CD8-positive, alpha-beta memory T cell (primary cell): Measurements from ENCODE around the gene NCK2. TPM values are rescaled to one million over a fixed set of nuclear protein-coding genes. Genes with fewer than 3 reads are reported as not detected.

Experiments
- CTCF ChIA-PET: fragments of 350-600 bp; sonication (Branson Sonifier 250); formaldehyde crosslinking; loops from one replicate; lab custom pipeline; 2021; ENCODE audit warnings: antibody characterized with exemption; lab: Charles Lee
- POLR2A ChIA-PET: fragments of 350-600 bp; sonication (Branson Sonifier 250); formaldehyde crosslinking; loops from one replicate; lab custom pipeline; 2021; ENCODE audit warnings: antibody characterized with exemption; lab: Charles Lee
- DNase-seq, 5 donors: peaks; one replicate each; pipeline versions ENCODE4 v3.0.0 to v3.0.0-alpha.2; 2020 to 2022; ENCODE audit warnings: mixed read lengths in 1 of 5
- H3K27ac ChIP-seq: one replicate; pipeline ENCODE4 v1.7.0; 2013; ENCODE audit warnings: low read depth, mild to moderate bottlenecking, low read length, moderate library complexity
- H3K27me3 ChIP-seq: 2 replicates; pipeline ENCODE4 v1.7.0; 2013; ENCODE audit warnings: low read length, mild to moderate bottlenecking; ENCODE audit not compliant: insufficient read depth, poor library complexity, severe bottlenecking
- H3K36me3 ChIP-seq: 2 replicates; pipeline ENCODE4 v1.7.0; 2013; ENCODE audit warnings: mild to moderate bottlenecking, low read length, moderate library complexity; ENCODE audit not compliant: insufficient read depth
- H3K4me1 ChIP-seq: 2 replicates; pipeline ENCODE4 v1.7.0; 2013; ENCODE audit warnings: mild to moderate bottlenecking, low read length, moderate library complexity; ENCODE audit not compliant: insufficient read depth
- H3K4me3 ChIP-seq: 2 replicates; pipeline ENCODE4 v1.7.0; 2013; ENCODE audit warnings: mild to moderate bottlenecking, low read length
- H3K9me3 ChIP-seq: 2 replicates; pipeline ENCODE4 v1.7.0; 2013; ENCODE audit warnings: mild to moderate bottlenecking, low read length
- H3K27ac Mint-ChIP-seq, 8 donors: one replicate each; pipeline ENCODE4 v1.8.0; 2020 to 2021; ENCODE audit warnings: mixed read lengths in 8 of 8, mild to moderate bottlenecking in 6 of 8, inconsistent platforms in 3 of 8, moderate library complexity in 3 of 8
- H3K27me3 Mint-ChIP-seq, 2 donors: one replicate each; pipeline ENCODE4 v1.8.0; 2020 to 2021; ENCODE audit warnings: mixed read lengths in 2 of 2, mild to moderate bottlenecking in 1 of 2, moderate library complexity in 1 of 2
- H3K36me3 Mint-ChIP-seq, 3 donors: one replicate each; pipeline ENCODE4 v1.8.0; 2020 to 2021; ENCODE audit warnings: mixed read lengths in 3 of 3, inconsistent platforms in 1 of 3, mild to moderate bottlenecking in 1 of 3
- H3K4me1 Mint-ChIP-seq, 3 donors: one replicate each; pipeline ENCODE4 v1.8.0; 2020 to 2021; ENCODE audit warnings: mixed read lengths in 3 of 3, inconsistent platforms in 1 of 3, mild to moderate bottlenecking in 1 of 3
- H3K4me3 Mint-ChIP-seq, 7 donors: one replicate each; pipeline ENCODE4 v1.8.0; 2020 to 2021; ENCODE audit warnings: mixed read lengths in 7 of 7, mild to moderate bottlenecking in 6 of 7, moderate library complexity in 4 of 7, inconsistent platforms in 2 of 7
- H3K9me3 Mint-ChIP-seq, 5 donors: one replicate each; pipeline ENCODE4 v1.8.0; 2020 to 2022; ENCODE audit warnings: mixed read lengths in 5 of 5, mild to moderate bottlenecking in 3 of 5, moderate library complexity in 2 of 5, inconsistent platforms in 1 of 5
- polyA plus RNA-seq: library from polyadenylated mRNA; unstranded; fragments of 300-500 nt; fragmentation: Illumina TruSeq; gene quantifications from one replicate; pipeline ENCODE4 v1.2.3, GENCODE V29; 2021
- total RNA-seq, 2 experiments: library from RNA; stranded (reverse); gene quantifications; one replicate each; pipeline ENCODE4 v1.2.3, GENCODE V29; 2021

The NCK2 gene
- total and polyA plus RNA-seq, 3 experiments from 2014 or later: 72.4 to 77.9 (median 76.1) TPM

GRCh38 chr2:105886687-105887086, 142.0 kb downstream of the NCK2 start:
- H3K27ac ChIP-seq: no peak overlapping the region
- H3K4me3 ChIP-seq: no peak overlapping the region
- POLR2A ChIA-PET: no interaction called here
- Mint-ChIP-seq H3K9me3 (peaks cover 0 to 8% (median 2%) of the 10 kb centered on the region in 5 donors), H3K36me3 (peaks cover 13 to 76% (median 29%) of the 10 kb centered on the region in 3 donors), H3K4me1 (peaks cover 73 to 89% (median 89%) of the 10 kb centered on the region in 3 donors), H3K27me3 (no peaks in the 10 kb centered on the region), H3K4me3 (peak overlapping the region in 4 of 7 donors; percentile 0 to 49 (median 14)), H3K27ac (peak overlapping the region; percentile 2 to 90 (median 76))
- H3K4me1 ChIP-seq: peaks cover 78% of the 10 kb centered on the region
- CTCF ChIA-PET: no interaction called here
- H3K36me3 ChIP-seq: peaks cover 9% of the 10 kb centered on the region
- H3K27me3 ChIP-seq: no peaks in the 10 kb centered on the region
- no peak for DNase-seq
- no peaks in the 10 kb centered on the region for H3K9me3 ChIP-seq

- peaks cover 79% of the 10 kb centered on the region for H3K4me1 ChIP-seq
- DNase-seq: no peak
- Mint-ChIP-seq H3K4me3 (peak overlapping the region in 6 of 7 donors; percentile 10 to 61 (median 28)), H3K4me1 (peaks cover 70 to 84% (median 84%) of the 10 kb centered on the region in 3 donors), H3K27me3 (no peaks in the 10 kb centered on the region), H3K27ac (peak overlapping the region; percentile 2 to 94 (median 54)), H3K36me3 (peaks cover 11 to 72% (median 25%) of the 10 kb centered on the region in 3 donors), H3K9me3 (peaks cover 0 to 8% (median 2%) of the 10 kb centered on the region in 5 donors)
- no peak overlapping the region for H3K4me3 ChIP-seq
- ChIA-PET POLR2A (no interaction called here), CTCF (interaction anchor here (1.8 kb wide), 1 partner anchor 20 kb away, joined by 4 read pairs; no protein-coding TSS in a partner anchor)
- peaks cover 9% of the 10 kb centered on the region for H3K36me3 ChIP-seq
- no peaks in the 10 kb centered on the region for H3K27me3 ChIP-seq
- H3K9me3 ChIP-seq: no peaks in the 10 kb centered on the region
- no peak overlapping the region for H3K27ac ChIP-seq
These were observed 142.5 kb downstream of the NCK2 start for GRCh38 chr2:105887256-105887655.

GRCh38 chr2:105888625-105889024, 143.9 kb downstream of the NCK2 start:
- no peaks in the 10 kb centered on the region for H3K9me3 ChIP-seq
- H3K36me3 ChIP-seq: peaks cover 9% of the 10 kb centered on the region
- no peak overlapping the region for H3K4me3 ChIP-seq
- no peak for DNase-seq
- Mint-ChIP-seq H3K9me3 (peaks cover 0 to 8% (median 2%) of the 10 kb centered on the region in 5 donors), H3K4me3 (peak overlapping the region in 1 of 7 donors; percentile 30), H3K4me1 (peaks cover 61 to 71% (median 71%) of the 10 kb centered on the region in 3 donors), H3K27me3 (no peaks in the 10 kb centered on the region), H3K36me3 (peaks cover 10 to 70% (median 20%) of the 10 kb centered on the region in 3 donors), H3K27ac (peak overlapping the region in 5 of 8 donors; percentile 3 to 84 (median 45))
- ChIA-PET POLR2A (no interaction called here), CTCF (interaction anchor here (1.6 to 1.8 kb wide), 2 partner anchors 10 to 21 kb away, joined by 4 read pairs; no protein-coding TSS in a partner anchor)
- peaks cover 66% of the 10 kb centered on the region for H3K4me1 ChIP-seq
- no peaks in the 10 kb centered on the region for H3K27me3 ChIP-seq
- H3K27ac ChIP-seq: no peak overlapping the region

- Histone ChIP-seq H3K36me3 (peaks cover 9% of the 10 kb centered on the region), H3K27ac (no peak overlapping the region), H3K4me1 (peaks cover 62% of the 10 kb centered on the region), H3K27me3 (no peaks in the 10 kb centered on the region), H3K4me3 (no peak overlapping the region), H3K9me3 (no peaks in the 10 kb centered on the region)
- peaks cover 10 to 70% (median 22%) of the 10 kb centered on the region in 3 donors for H3K36me3 Mint-ChIP-seq
- peak overlapping the region in 4 of 8 donors; percentile 3 to 84 (median 20) for H3K27ac Mint-ChIP-seq
- ChIA-PET CTCF (interaction anchor here (1.1 to 1.8 kb wide), 3 partner anchors 9 to 88 kb away, joined by 3 to 4 read pairs (median 4); no protein-coding TSS in a partner anchor), POLR2A (no interaction called here)
- peaks cover 57 to 67% (median 66%) of the 10 kb centered on the region in 3 donors for H3K4me1 Mint-ChIP-seq
- no peak for DNase-seq
- peaks cover 0 to 8% (median 2%) of the 10 kb centered on the region in 5 donors for H3K9me3 Mint-ChIP-seq
- no peak overlapping the region for H3K4me3 Mint-ChIP-seq
- no peaks in the 10 kb centered on the region for H3K27me3 Mint-ChIP-seq
These were observed 144.3 kb downstream of the NCK2 start for GRCh38 chr2:105889046-105889445.

GRCh38 chr2:105890111-105890510, 145.4 kb downstream of the NCK2 start:
- peaks cover 10 to 73% (median 31%) of the 10 kb centered on the region in 3 donors for H3K36me3 Mint-ChIP-seq
- peaks cover 0 to 3% of the 10 kb centered on the region in 2 donors for H3K27me3 Mint-ChIP-seq
- H3K4me3 ChIP-seq: no peak overlapping the region
- H3K27me3 ChIP-seq: no peaks in the 10 kb centered on the region
- H3K9me3 ChIP-seq: no peaks in the 10 kb centered on the region
- H3K4me1 ChIP-seq: peaks cover 54% of the 10 kb centered on the region
- peaks cover 0 to 8% (median 2%) of the 10 kb centered on the region in 5 donors for H3K9me3 Mint-ChIP-seq
- POLR2A ChIA-PET: no interaction called here
- CTCF ChIA-PET: interaction anchor here (1.1 kb wide), 1 partner anchor 89 kb away, joined by 3 read pairs; no protein-coding TSS in a partner anchor
- no peak for DNase-seq
- H3K27ac Mint-ChIP-seq: peak overlapping the region in 6 of 8 donors; percentile 28 to 84 (median 62)
- no peak overlapping the region for H3K4me3 Mint-ChIP-seq
- peaks cover 52 to 65% (median 64%) of the 10 kb centered on the region in 3 donors for H3K4me1 Mint-ChIP-seq
- no peak overlapping the region for H3K27ac ChIP-seq
- peaks cover 12% of the 10 kb centered on the region for H3K36me3 ChIP-seq

GRCh38 chr2:105890856-105891255, 146.1 kb downstream of the NCK2 start:
- Mint-ChIP-seq H3K27me3 (peaks cover 0 to 3% of the 10 kb centered on the region in 2 donors), H3K9me3 (peaks cover 0 to 8% (median 2%) of the 10 kb centered on the region in 5 donors), H3K4me1 (peaks cover 53 to 66% (median 66%) of the 10 kb centered on the region in 3 donors), H3K27ac (peak overlapping the region in 7 of 8 donors; percentile 10 to 91 (median 43)), H3K36me3 (peaks cover 10 to 78% (median 28%) of the 10 kb centered on the region in 3 donors), H3K4me3 (no peak overlapping the region)
- ChIA-PET CTCF (interaction anchor here (0.8 to 1.7 kb wide), 2 partner anchors 194 to 316 kb away, joined by 3 read pairs; no protein-coding TSS in a partner anchor), POLR2A (no interaction called here)
- H3K4me1 ChIP-seq: peaks cover 54% of the 10 kb centered on the region
- DNase-seq: no peak
- H3K4me3 ChIP-seq: no peak overlapping the region
- H3K36me3 ChIP-seq: peaks cover 12% of the 10 kb centered on the region
- no peaks in the 10 kb centered on the region for H3K27me3 ChIP-seq
- no peaks in the 10 kb centered on the region for H3K9me3 ChIP-seq
- no peak overlapping the region for H3K27ac ChIP-seq

GRCh38 chr2:105893011-105893995, 148.6 kb downstream of the NCK2 start:
- DNase-seq: no peak
- Mint-ChIP-seq H3K36me3 (peaks cover 14 to 78% (median 22%) of the 10 kb centered on the region in 3 donors), H3K27ac (peak overlapping the region in 1 of 8 donors; percentile 85), H3K4me1 (peaks cover 47 to 66% (median 65%) of the 10 kb centered on the region in 3 donors), H3K9me3 (peaks cover 0 to 4% (median 2%) of the 10 kb centered on the region in 5 donors), H3K27me3 (peaks cover 0 to 3% of the 10 kb centered on the region in 2 donors), H3K4me3 (no peak overlapping the region)
- Histone ChIP-seq H3K27me3 (no peaks in the 10 kb centered on the region), H3K27ac (no peak overlapping the region), H3K4me3 (no peak overlapping the region), H3K4me1 (peaks cover 41% of the 10 kb centered on the region), H3K9me3 (no peaks in the 10 kb centered on the region), H3K36me3 (peaks cover 12% of the 10 kb centered on the region)
- ChIA-PET POLR2A (no interaction called here), CTCF (interaction anchor here (1.2 kb wide), 1 partner anchor 10 kb away, joined by 4 read pairs; no protein-coding TSS in a partner anchor)
